ENCODE measurements around the gene BRPF3.

The BRPF3 gene

DNA sequence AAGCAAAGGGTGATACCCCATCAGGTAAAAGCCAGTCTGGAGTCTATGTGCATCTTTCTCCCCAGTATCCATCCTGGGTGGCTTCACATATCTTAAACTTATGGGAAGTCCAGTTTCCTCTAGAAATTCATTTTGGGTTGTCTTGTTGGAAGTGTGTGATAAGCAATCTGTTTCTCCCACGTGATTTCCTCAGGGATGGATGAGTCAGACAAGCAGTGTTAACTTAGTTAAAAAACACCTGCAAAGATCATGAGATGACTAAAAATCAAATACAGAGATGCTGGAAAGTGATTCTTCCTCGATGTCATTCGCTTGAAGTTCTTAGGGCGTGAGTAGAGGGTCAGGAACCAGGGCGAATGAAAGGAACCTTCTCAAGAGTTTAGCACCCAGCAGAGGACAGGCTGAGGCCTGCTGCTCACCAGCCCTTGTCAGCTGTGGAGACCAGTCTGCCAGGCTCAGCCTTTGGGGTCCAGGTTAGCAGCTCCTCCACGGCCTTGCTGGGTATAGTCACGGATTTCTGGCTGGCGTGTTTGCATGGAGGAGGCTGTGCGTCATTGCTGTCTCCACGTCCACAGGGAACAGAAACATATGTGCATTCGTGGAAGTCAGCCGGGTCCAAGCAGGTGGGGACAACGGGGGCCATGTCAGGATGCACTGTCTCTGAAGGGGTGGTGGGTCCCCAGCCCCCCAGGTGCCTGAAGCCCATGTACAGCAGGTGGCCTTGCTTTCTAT lies 70.5 kb downstream of the BRPF3 start:
- DNase-seq: peak in 2 of 56 donors; percentile 18

DNA sequence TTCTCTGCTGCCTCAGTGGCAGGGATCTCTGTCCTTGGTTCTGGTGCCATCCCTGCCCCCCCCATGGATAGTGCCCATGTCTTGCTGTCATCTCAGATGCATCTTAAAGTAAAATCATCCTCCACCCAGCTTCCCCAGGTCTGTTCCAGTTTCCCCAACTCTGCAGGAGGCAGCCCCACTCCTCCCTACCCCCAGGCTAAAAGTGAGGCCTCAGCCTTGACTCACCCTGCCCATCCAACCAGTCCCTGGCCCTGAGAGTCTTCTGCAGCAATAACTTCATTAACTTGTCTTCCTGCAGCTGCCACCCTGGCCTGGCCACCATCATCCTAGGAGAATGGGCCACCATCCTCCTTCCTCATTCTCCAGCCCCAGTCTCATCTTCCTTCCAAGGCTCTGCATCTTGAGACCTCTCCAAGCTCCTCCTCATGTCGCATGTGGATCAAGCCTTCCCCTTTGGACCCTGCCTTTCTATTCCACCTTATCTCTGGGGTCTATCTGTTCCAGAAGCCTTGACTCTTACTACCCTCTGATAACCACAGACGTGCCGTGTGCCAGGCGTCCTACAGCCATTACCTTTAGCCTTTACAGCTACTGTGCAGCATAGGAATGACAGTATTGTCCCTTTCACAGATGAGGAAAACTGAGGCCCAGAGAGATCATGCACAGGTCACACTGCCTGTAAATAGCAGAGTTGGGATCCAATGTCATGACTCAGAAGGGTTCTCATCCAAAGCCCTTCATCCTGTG lies 71.4 kb downstream of the BRPF3 start:
- no peak for DNase-seq

GRCh38 chr6:36268478-36269275 lies 72.1 kb downstream of the BRPF3 start:
- peak in 36 of 56 donors; percentile 2 to 76 (median 28) for DNase-seq

GRCh38 chr6:36269834-36270705 lies 73.5 kb downstream of the BRPF3 start, which contains the start of gene PNPLA1:
TSS of gene PNPLA1 (plus strand) at chr6:36270060. CDS start at chr6:36270460, 400 bp downstream.
- DNase-seq: no peak

- no peak for DNase-seq
Observed at GRCh38 chr6:36272234-36272633, 75.7 kb downstream of the BRPF3 start.

DNA sequence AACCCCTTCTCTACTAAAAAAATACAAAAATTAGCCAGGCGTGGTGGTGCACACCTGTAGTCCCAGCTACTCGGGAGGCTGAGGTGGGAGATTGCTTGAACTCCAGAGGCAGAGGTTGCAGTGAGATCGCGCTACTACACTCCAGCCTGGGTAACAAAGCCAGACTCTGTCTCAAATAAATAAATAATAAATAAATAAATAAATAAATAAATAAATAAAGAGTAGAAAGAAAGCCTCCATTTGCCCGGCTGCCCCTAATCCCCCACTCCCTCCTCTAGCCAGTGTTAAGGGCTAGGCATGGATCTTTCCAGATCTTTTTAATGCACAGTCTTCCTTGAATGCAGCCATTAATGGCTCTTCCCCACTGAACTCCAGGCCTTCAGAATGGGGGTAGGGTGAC lies 76.5 kb downstream of the BRPF3 start:
- no peak for DNase-seq

- no peak for DNase-seq
Observed at GRCh38 chr6:36273802-36274514, 77.4 kb downstream of the BRPF3 start.

DNA sequence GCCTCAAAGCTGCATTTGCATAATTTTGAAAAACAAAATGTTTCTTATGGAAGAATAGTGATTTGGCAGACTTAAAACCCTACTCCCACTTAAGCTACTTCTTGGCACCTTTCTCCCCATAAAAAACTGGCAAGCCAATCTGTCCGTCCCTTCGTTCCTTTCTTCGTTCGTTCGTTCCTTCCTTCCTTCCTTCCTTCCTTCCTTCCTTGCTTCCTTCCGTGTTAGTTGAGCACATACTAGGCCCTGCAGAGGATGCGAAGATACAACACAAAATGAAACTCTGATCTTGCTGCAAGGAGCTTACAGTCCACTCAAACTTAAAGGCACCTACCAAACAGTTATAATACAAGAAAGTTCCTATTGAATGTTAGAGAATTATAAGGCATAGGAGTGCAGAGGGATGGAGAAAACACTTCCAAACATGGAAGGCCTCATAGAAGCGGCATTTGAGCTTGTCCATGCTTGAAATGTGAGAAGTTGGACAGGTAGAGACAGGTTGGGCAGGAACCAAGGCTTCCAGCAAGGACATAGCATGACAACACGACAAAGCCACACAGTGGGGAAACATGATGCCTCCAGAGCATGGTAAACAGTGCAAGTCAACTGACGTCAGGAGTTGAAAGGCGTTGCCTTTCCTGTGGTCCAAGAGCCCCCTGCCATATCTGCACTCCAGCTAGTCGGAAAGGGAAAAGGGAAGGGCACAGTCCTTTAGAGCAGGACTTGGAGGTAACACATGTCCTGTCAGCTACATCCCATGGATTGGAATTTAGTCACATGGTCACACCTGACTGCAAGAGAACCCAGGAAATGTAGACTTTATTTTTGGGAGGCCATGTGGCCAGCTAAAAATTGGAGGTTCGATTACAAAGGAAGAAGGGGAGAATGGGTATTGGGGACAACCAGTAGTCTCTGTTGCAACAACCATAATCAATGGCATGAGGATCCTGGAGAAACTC lies 80.3 kb downstream of the BRPF3 start:
- no peak for DNase-seq

GRCh38 chr6:36277946-36278470 lies 81.5 kb downstream of the BRPF3 start:
- no peak for DNase-seq

DNA sequence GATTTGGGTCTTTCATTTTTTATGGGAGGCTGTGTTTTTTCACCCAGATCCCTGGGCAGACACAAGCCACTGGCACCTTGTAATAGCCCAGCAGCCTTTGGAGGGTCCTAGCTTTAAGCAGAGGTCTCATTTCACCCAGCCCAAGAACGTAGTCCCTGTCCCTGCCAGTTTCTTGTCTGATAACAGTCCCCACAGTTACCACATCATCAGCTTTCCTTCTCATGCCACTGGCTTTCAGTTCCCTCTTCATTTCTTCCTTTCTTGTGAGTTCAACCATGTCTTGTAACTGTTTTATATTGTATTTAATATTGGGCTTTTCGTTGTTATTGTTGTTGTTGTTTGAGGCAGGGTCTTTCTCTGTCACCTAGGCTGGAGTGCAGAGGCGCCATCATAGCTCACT lies 83.9 kb downstream of the BRPF3 start:
- DNase-seq: no peak

DNA sequence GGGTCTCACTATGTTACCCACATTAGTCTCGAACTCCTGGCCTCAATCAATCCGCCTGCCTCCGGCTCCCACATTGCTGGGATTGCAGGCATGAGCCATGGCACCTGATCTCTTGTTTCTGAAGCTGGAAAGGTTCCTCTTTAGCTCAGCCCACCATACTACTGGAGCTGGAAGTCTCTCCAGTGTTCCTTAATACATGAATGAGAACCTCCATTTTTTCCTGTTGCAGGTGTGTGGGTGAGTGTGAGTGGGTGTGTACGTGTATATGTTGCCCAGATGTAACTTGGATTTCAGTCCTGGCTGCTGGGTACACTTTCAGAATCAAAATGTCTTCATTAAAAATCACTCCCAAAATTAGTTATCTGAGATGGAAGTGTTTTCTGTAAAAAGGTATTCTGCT lies 84.4 kb downstream of the BRPF3 start:
- DNase-seq: no peak

All from amygdala (tissue), 56 donors.